Thyroid gland (tissue), 4 donors: ENCODE results near the gene CACNA1G.

Experiments
- POLR2A ChIP-seq, 2 donors: fragments of 450-650 bp; IDR thresholded peaks; one replicate each; pipeline ENCODE4 v1.6.1; 2017; ENCODE audit warnings: antibody characterized with exemption in 2 of 2, mild to moderate bottlenecking in 2 of 2, moderate library complexity in 1 of 2
- TF ChIP-seq, protein P1 (sequence below), 6 experiments: fragments of 200-600 bp in 3 of 6; fragments of 450-650 bp in 3 of 6; sonication (generic) in 3 of 6; IDR thresholded peaks; one replicate each; pipeline ENCODE4 v1.5.1; 2016 to 2019; ENCODE audit warnings: antibody characterized with exemption in 6 of 6, mild to moderate bottlenecking in 2 of 6, inconsistent platforms in 1 of 6, moderate library complexity in 1 of 6

DNA sequence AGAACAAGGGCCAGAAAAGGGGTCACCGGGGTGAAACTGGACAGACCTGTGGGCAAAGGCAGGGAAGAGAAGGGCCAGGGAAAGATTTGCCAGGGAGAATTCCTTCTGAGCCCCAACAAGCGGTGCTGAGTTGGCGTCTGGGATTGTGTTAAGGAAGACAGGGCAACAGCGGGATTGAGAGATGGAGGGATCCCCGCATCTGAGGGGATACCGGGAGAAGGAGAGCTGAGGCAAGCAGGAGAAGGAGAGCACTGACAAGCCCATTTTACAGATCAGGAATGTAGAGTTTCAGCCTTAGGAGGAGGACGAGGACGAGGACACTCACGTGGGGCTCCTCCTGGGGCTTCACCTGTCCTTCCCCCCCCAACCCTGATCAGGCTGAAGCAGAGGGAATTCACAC, 73.2 kb downstream of the CACNA1G start:
- TF ChIP-seq, protein P1, sequence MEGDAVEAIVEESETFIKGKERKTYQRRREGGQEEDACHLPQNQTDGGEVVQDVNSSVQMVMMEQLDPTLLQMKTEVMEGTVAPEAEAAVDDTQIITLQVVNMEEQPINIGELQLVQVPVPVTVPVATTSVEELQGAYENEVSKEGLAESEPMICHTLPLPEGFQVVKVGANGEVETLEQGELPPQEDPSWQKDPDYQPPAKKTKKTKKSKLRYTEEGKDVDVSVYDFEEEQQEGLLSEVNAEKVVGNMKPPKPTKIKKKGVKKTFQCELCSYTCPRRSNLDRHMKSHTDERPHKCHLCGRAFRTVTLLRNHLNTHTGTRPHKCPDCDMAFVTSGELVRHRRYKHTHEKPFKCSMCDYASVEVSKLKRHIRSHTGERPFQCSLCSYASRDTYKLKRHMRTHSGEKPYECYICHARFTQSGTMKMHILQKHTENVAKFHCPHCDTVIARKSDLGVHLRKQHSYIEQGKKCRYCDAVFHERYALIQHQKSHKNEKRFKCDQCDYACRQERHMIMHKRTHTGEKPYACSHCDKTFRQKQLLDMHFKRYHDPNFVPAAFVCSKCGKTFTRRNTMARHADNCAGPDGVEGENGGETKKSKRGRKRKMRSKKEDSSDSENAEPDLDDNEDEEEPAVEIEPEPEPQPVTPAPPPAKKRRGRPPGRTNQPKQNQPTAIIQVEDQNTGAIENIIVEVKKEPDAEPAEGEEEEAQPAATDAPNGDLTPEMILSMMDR (IDR thresholded peaks at IDR 0.05) = no peak
- TF ChIP-seq POLR2A (IDR thresholded peaks at IDR 0.05) = no peak
